ENCODE results near the gene TBPL1.
"Not testable (repeated sequence)": the region's sequence is repeated elsewhere in the genome, so short reads cannot be mapped to it uniquely, and the experiment has no call there.

TBPL1 gene

DNA sequence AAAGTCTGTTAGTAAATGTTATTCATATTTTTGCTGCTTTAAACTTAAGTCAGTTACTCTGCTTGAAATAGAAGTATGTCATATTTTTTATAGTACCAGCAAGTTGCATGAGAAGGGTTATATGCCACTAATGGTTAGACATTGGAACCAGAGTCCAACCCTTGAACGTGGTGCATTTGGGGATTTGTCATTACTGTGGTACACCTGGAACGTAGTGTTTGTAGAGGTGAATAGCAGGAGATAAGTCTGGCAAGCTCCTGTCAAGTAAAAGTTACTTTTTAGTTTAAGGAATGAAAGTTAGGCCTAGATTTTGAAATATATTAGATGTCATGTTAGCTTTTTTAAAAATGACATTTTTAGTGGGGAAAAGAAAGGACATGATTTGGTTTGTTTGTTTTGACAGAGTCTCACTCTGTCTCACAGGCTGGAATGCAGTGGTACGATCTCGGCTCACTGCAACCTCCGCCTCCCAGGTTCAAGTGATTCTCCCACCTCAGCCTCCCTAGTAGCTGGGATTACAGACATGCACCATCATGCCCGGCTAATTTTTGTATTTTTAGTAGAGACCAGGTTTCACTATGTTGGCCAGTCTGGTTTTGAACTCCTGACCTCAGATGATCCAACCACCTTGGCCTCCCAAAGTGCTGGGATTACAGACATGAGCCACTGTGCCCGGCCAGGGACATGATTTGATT lies 26.4 kb downstream of the TBPL1 start:
- not testable (repeated sequence) for H3K27me3 ChIP-seq (ENCODE audit: low read depth, low read length); H3K4me3 ChIP-seq (ENCODE audit: low read depth in 1 of 2, low read length in 2 of 2); H3K27ac ChIP-seq (ENCODE audit: low read length); H3K9me3 ChIP-seq (ENCODE audit: control insufficient read depth in 1 of 2, low read length in 2 of 2)
- Histone ChIP-seq H3K36me3 (ENCODE audit: control insufficient read depth in 1 of 2, insufficient read depth in 2 of 2, low read length in 2 of 2) (peaks cover 5 to 21% of the 10 kb centered on the region in 2 donors), H3K4me1 (ENCODE audit: control insufficient read depth in 1 of 2, insufficient read depth in 2 of 2, low read length in 2 of 2) (peaks cover 3 to 11% of the 10 kb centered on the region in 2 donors)

GRCh38 chr6:133980168-133980567 lies 27.1 kb downstream of the TBPL1 start:
- Histone ChIP-seq H3K27me3 (ENCODE audit: low read depth, low read length) (no peaks in the 10 kb centered on the region), H3K4me1 (ENCODE audit: control insufficient read depth in 1 of 2, insufficient read depth in 2 of 2, low read length in 2 of 2) (peaks cover 3 to 11% of the 10 kb centered on the region in 2 donors), H3K4me3 (ENCODE audit: low read depth in 1 of 2, low read length in 2 of 2) (no peak overlapping the region), H3K9me3 (ENCODE audit: control insufficient read depth in 1 of 2, low read length in 2 of 2) (no peaks in the 10 kb centered on the region), H3K27ac (ENCODE audit: low read length) (no peak overlapping the region), H3K36me3 (ENCODE audit: control insufficient read depth in 1 of 2, insufficient read depth in 2 of 2, low read length in 2 of 2) (peaks cover 5 to 27% of the 10 kb centered on the region in 2 donors)

GRCh38 chr6:133983099-133983939 lies 30.3 kb downstream of the TBPL1 start:
- no peak overlapping the region for H3K4me3 ChIP-seq (ENCODE audit: low read depth in 1 of 2, low read length in 2 of 2)
- no peak overlapping the region for H3K27ac ChIP-seq (ENCODE audit: low read length)
- H3K36me3 ChIP-seq (ENCODE audit: control insufficient read depth in 1 of 2, insufficient read depth in 2 of 2, low read length in 2 of 2), result peaks cover 17 to 34% of the 10 kb centered on the region in 2 donors
- H3K4me1 ChIP-seq (ENCODE audit: control insufficient read depth in 1 of 2, insufficient read depth in 2 of 2, low read length in 2 of 2), result peaks cover 2 to 3% of the 10 kb centered on the region in 2 donors
- no peaks in the 10 kb centered on the region for H3K27me3 ChIP-seq (ENCODE audit: low read depth, low read length)
- no peaks in the 10 kb centered on the region for H3K9me3 ChIP-seq (ENCODE audit: control insufficient read depth in 1 of 2, low read length in 2 of 2)

GRCh38 chr6:133985970-133986369 lies 32.9 kb downstream of the TBPL1 start:
- Histone ChIP-seq H3K4me3 (ENCODE audit: low read depth in 1 of 2, low read length in 2 of 2) (no peak overlapping the region), H3K9me3 (ENCODE audit: control insufficient read depth in 1 of 2, low read length in 2 of 2) (no peaks in the 10 kb centered on the region), H3K36me3 (ENCODE audit: control insufficient read depth in 1 of 2, insufficient read depth in 2 of 2, low read length in 2 of 2) (peaks cover 17 to 34% of the 10 kb centered on the region in 2 donors), H3K27ac (ENCODE audit: low read length) (no peak overlapping the region), H3K4me1 (ENCODE audit: control insufficient read depth in 1 of 2, insufficient read depth in 2 of 2, low read length in 2 of 2) (peaks cover 0 to under 1% of the 10 kb centered on the region in 2 donors), H3K27me3 (ENCODE audit: low read depth, low read length) (no peaks in the 10 kb centered on the region)

DNA sequence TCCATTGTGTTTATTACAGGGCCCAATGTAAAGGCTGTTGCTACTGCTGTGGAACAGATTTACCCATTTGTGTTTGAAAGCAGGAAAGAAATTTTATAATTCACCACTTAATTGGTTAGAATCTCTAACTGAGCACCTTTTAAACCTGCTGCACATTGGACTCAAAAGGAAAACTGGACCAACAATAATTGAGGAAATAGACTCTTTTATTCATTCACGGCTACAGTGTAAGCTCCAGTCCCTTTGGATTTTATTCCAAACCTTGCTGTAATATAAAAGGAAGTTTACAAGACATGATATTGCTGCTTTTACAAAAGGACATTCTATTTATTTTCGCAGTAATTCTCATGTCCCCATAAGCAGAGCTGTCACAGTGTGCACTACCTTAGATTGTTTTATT lies 33.9 kb downstream of the TBPL1 start:
- Histone ChIP-seq H3K27ac (ENCODE audit: low read length) (no peak overlapping the region), H3K9me3 (ENCODE audit: control insufficient read depth in 1 of 2, low read length in 2 of 2) (no peaks in the 10 kb centered on the region), H3K4me1 (ENCODE audit: control insufficient read depth in 1 of 2, insufficient read depth in 2 of 2, low read length in 2 of 2) (peaks cover 0 to 10% of the 10 kb centered on the region in 2 donors), H3K36me3 (ENCODE audit: control insufficient read depth in 1 of 2, insufficient read depth in 2 of 2, low read length in 2 of 2) (peaks cover 13 to 31% of the 10 kb centered on the region in 2 donors), H3K27me3 (ENCODE audit: low read depth, low read length) (no peaks in the 10 kb centered on the region), H3K4me3 (ENCODE audit: low read depth in 1 of 2, low read length in 2 of 2) (no peak overlapping the region)

- H3K27ac ChIP-seq (ENCODE audit: low read length), result no peak overlapping the region
- H3K36me3 ChIP-seq (ENCODE audit: control insufficient read depth in 1 of 2, insufficient read depth in 2 of 2, low read length in 2 of 2), result peaks cover 12% of the 10 kb centered on the region in 2 donors
These were observed 36.5 kb downstream of the TBPL1 start for GRCh38 chr6:133989525-133989924.

GRCh38 chr6:133990321-133990720 lies 37.3 kb downstream of the TBPL1 start:
- Histone ChIP-seq H3K9me3 (ENCODE audit: control insufficient read depth in 1 of 2, low read length in 2 of 2) (no peaks in the 10 kb centered on the region), H3K4me3 (ENCODE audit: low read depth in 1 of 2, low read length in 2 of 2) (no peak overlapping the region), H3K27ac (ENCODE audit: low read length) (no peak overlapping the region), H3K27me3 (ENCODE audit: low read depth, low read length) (no peaks in the 10 kb centered on the region), H3K4me1 (ENCODE audit: control insufficient read depth in 1 of 2, insufficient read depth in 2 of 2, low read length in 2 of 2) (peaks cover 0 to 21% of the 10 kb centered on the region in 2 donors), H3K36me3 (ENCODE audit: control insufficient read depth in 1 of 2, insufficient read depth in 2 of 2, low read length in 2 of 2) (peaks cover 7 to 12% of the 10 kb centered on the region in 2 donors)

More at GRCh38 chr6:133989525-133989924, 36.5 kb downstream of the TBPL1 start:
- no peaks in the 10 kb centered on the region for H3K9me3 ChIP-seq (ENCODE audit: control insufficient read depth in 1 of 2, low read length in 2 of 2)
- no peaks in the 10 kb centered on the region for H3K27me3 ChIP-seq (ENCODE audit: low read depth, low read length)
- peaks cover 0 to 21% of the 10 kb centered on the region in 2 donors for H3K4me1 ChIP-seq (ENCODE audit: control insufficient read depth in 1 of 2, insufficient read depth in 2 of 2, low read length in 2 of 2)
- no peak overlapping the region for H3K4me3 ChIP-seq (ENCODE audit: low read depth in 1 of 2, low read length in 2 of 2)

GRCh38 chr6:133991096-133991593 lies 38.1 kb downstream of the TBPL1 start:
- Histone ChIP-seq H3K36me3 (ENCODE audit: control insufficient read depth in 1 of 2, insufficient read depth in 2 of 2, low read length in 2 of 2) (peaks cover 5 to 7% of the 10 kb centered on the region in 2 donors), H3K4me1 (ENCODE audit: control insufficient read depth in 1 of 2, insufficient read depth in 2 of 2, low read length in 2 of 2) (peaks cover 0 to 21% of the 10 kb centered on the region in 2 donors), H3K4me3 (ENCODE audit: low read depth in 1 of 2, low read length in 2 of 2) (no peak overlapping the region), H3K27ac (ENCODE audit: low read length) (no peak overlapping the region), H3K9me3 (ENCODE audit: control insufficient read depth in 1 of 2, low read length in 2 of 2) (no peaks in the 10 kb centered on the region), H3K27me3 (ENCODE audit: low read depth, low read length) (no peaks in the 10 kb centered on the region)

DNA sequence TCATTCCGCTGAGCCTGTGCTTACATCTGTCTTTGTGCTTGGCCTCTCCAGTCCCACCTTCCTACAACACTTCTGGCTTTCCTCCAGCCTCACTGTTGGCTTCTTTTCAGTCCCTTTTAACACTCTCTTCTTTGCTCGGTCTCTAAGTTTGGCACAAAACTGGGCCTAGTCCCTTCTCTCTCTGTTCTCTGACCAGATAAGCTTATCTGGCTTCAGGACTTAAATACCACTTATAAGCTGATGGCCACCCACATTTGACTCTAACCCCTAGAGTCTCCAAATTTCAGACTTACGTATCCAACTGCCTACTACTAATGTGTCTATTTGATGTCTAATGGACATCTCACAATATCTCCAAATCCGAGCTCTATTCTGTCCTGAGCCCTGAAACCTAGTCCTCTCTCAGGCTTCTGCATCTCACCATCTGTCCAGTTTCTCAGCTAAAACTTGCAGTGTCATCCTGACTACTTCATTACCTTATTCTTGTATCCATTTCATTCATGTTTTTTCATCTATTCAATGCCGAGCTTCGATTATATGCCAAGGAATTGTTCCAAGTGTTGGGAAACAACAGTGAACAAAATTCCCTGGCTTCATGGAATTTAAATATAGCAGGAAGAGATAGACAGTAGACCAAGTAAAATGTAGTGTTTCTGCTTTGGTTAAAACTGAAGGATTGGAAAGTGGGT lies 40.1 kb downstream of the TBPL1 start:
- Histone ChIP-seq H3K4me1 (ENCODE audit: control insufficient read depth in 1 of 2, insufficient read depth in 2 of 2, low read length in 2 of 2) (peaks cover 0 to 21% of the 10 kb centered on the region in 2 donors), H3K4me3 (ENCODE audit: low read depth in 1 of 2, low read length in 2 of 2) (no peak overlapping the region), H3K36me3 (ENCODE audit: control insufficient read depth in 1 of 2, insufficient read depth in 2 of 2, low read length in 2 of 2) (no peaks in the 10 kb centered on the region), H3K9me3 (ENCODE audit: control insufficient read depth in 1 of 2, low read length in 2 of 2) (no peaks in the 10 kb centered on the region), H3K27ac (ENCODE audit: low read length) (no peak overlapping the region), H3K27me3 (ENCODE audit: low read depth, low read length) (no peaks in the 10 kb centered on the region)

DNA sequence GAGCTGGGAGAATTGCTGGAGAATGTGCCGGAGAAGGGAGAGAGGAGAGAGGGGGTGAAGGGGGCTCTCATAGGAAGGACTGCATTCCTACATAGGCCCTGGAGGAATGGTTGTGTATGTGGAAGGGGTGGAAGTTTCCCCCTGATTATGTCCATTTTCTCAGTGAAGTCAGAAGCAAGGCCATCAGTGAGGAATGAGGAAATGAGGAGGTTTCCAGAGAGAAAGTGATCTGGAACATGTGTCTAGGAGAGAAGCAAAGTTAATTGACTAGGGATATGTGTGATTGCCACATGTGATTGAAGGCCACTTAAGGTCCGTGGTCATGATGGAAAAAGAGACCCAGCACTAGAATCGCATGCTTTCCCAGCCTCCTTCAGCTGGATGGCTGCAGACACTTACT lies 42.3 kb downstream of the TBPL1 start:
- Histone ChIP-seq H3K9me3 (ENCODE audit: control insufficient read depth in 1 of 2, low read length in 2 of 2) (no peaks in the 10 kb centered on the region), H3K4me1 (ENCODE audit: control insufficient read depth in 1 of 2, insufficient read depth in 2 of 2, low read length in 2 of 2) (peaks cover 0 to 21% of the 10 kb centered on the region in 2 donors)

DNA sequence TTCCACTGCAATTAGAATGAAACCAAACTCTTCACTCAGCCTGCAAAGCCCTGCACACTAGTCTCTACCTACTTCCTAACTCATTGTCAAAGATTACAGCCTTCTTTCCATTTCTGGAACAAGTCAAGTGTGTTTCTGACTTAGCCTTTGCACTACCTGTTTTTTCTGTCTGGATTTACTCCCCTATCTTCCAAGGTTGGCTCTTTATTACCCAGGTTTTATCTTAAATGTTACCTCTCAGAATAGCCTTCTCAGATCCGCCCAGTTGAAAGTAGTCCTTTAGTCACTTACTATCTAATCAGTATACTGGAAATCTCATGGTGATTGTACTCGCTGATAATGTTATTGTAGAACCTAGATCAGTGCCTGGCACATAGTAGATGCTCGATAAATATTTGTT lies 42.7 kb downstream of the TBPL1 start:
- Histone ChIP-seq H3K27ac (ENCODE audit: low read length) (no peak overlapping the region), H3K36me3 (ENCODE audit: control insufficient read depth in 1 of 2, insufficient read depth in 2 of 2, low read length in 2 of 2) (no peaks in the 10 kb centered on the region), H3K4me1 (ENCODE audit: control insufficient read depth in 1 of 2, insufficient read depth in 2 of 2, low read length in 2 of 2) (peaks cover 0 to 21% of the 10 kb centered on the region in 2 donors), H3K27me3 (ENCODE audit: low read depth, low read length) (no peaks in the 10 kb centered on the region), H3K9me3 (ENCODE audit: control insufficient read depth in 1 of 2, low read length in 2 of 2) (no peaks in the 10 kb centered on the region), H3K4me3 (ENCODE audit: low read depth in 1 of 2, low read length in 2 of 2) (no peak overlapping the region)

More for the DNA sequence above, 42.3 kb downstream of the TBPL1 start:
- Histone ChIP-seq H3K27me3 (ENCODE audit: low read depth, low read length) (no peaks in the 10 kb centered on the region), H3K4me3 (ENCODE audit: low read depth in 1 of 2, low read length in 2 of 2) (no peak overlapping the region), H3K36me3 (ENCODE audit: control insufficient read depth in 1 of 2, insufficient read depth in 2 of 2, low read length in 2 of 2) (no peaks in the 10 kb centered on the region), H3K27ac (ENCODE audit: low read length) (no peak overlapping the region)
